H1 (cell line): ENCODE results near the gene P2RX1. TPM values are rescaled to one million over a fixed set of nuclear protein-coding genes. Genes with fewer than 3 reads are reported as not detected.

Experiments
- CTCF ChIA-PET: fragments of 300-600 bp; sonication (Branson Sonifier 250); formaldehyde crosslinking; loops from one replicate; lab custom pipeline; 2021; ENCODE audit not compliant: partially characterized antibody; lab: Charles Lee
- POLR2A ChIA-PET: fragments of 300-600 bp; sonication (Branson Sonifier 250); formaldehyde crosslinking; loops from one replicate; lab custom pipeline; 2021; ENCODE audit warnings: inconsistent platforms; ENCODE audit not compliant: partially characterized antibody; lab: Charles Lee
- DNase-seq, 2 experiments: peaks; one replicate each; pipeline versions ENCODE4 v3.0.0 to v3.0.0-alpha.2; 2010 to 2022; ENCODE audit warnings: low spot score in 2 of 2, low read depth in 1 of 2, mixed read lengths in 1 of 2
- FAIRE-seq: peaks from 2 replicates; lab custom pipeline; 2011; peaks lifted over from hg19 to GRCh38; lab: Jason Lieb, UNC
- H2AFZ ChIP-seq: 2 replicates; pipeline ENCODE4 v1.8.1; 2012; ENCODE audit warnings: low read length, inconsistent platforms
- H2AK5ac ChIP-seq: 2 replicates; pipeline ENCODE4 v1.6.1; 2013; ENCODE audit warnings: low read depth, low read length
- H2BK120ac ChIP-seq: replicated peaks from 2 replicates; pipeline ENCODE3; 2013; ENCODE audit warnings: low read depth, low read length, inconsistent platforms
- H2BK12ac ChIP-seq: 2 replicates; pipeline ENCODE4 v1.6.1; 2013; ENCODE audit warnings: low read depth, low read length
- H2BK15ac ChIP-seq: 2 replicates; pipeline ENCODE4 v1.6.1; 2013; ENCODE audit warnings: low read length
- H2BK20ac ChIP-seq: 2 replicates; pipeline ENCODE4 v1.6.1; 2013; ENCODE audit warnings: low read length
- H2BK5ac ChIP-seq: 2 replicates; pipeline ENCODE4 v1.6.1; 2013; ENCODE audit warnings: low read depth, low read length
- H3K14ac ChIP-seq: 2 replicates; pipeline ENCODE4 v1.6.1; 2013; ENCODE audit warnings: inconsistent platforms; ENCODE audit not compliant: insufficient read length
- H3K18ac ChIP-seq: 2 replicates; pipeline ENCODE4 v1.6.1; 2013; ENCODE audit warnings: low read length; ENCODE audit errors: extremely low read depth
- H3K23ac ChIP-seq: 2 replicates; pipeline ENCODE4 v1.6.1; 2013; ENCODE audit warnings: inconsistent platforms; ENCODE audit not compliant: insufficient read length
- H3K23me2 ChIP-seq: 2 replicates; pipeline ENCODE4 v1.6.1; 2013; ENCODE audit warnings: low read depth, low read length
- H3K27ac ChIP-seq: 2 replicates; pipeline ENCODE4 v1.6.1; 2011; ENCODE audit warnings: low read depth, low read length, inconsistent platforms
- H3K27me3 ChIP-seq, 4 experiments: replicated peaks in 1 of 4; 1 replicate in 1 of 4; 2 replicates in 3 of 4; pipeline versions ENCODE4 v1.6.1 to v1.8.1; 2011 to 2013; ENCODE audit warnings: low read length in 3 of 4, mild to moderate bottlenecking in 3 of 4, inconsistent platforms in 2 of 4, mixed read lengths in 2 of 4, moderate library complexity in 1 of 4; ENCODE audit not compliant: control insufficient read depth in 3 of 4, insufficient read depth in 3 of 4; ENCODE audit errors: extremely low read depth in 1 of 4
- H3K36me3 ChIP-seq, 4 experiments: 2 replicates each; pipeline versions ENCODE4 v1.6.1 to v1.8.1; 2011 to 2013; ENCODE audit warnings: mild to moderate bottlenecking in 4 of 4, low read length in 3 of 4, moderate library complexity in 2 of 4, control low read depth in 1 of 4, inconsistent platforms in 1 of 4; ENCODE audit not compliant: insufficient read depth in 4 of 4, control insufficient read depth in 2 of 4
- H3K4ac ChIP-seq: replicated peaks from 2 replicates; pipeline ENCODE3; 2013; ENCODE audit warnings: low read length, low read depth, mixed read lengths, inconsistent platforms; ENCODE audit not compliant: insufficient read length
- H3K4me1 ChIP-seq, 4 experiments: replicated peaks in 1 of 4; 1 replicate in 1 of 4; 2 replicates in 3 of 4; pipeline versions ENCODE4 v1.6.1 to v1.8.1; 2011 to 2013; ENCODE audit warnings: low read length in 3 of 4, inconsistent platforms in 2 of 4, mixed read lengths in 1 of 4; ENCODE audit not compliant: insufficient read depth in 4 of 4, control insufficient read depth in 3 of 4
- H3K4me2 ChIP-seq, 2 experiments: 2 replicates each; pipeline versions ENCODE4 v1.6.1 to v1.8.1; 2011 to 2013; ENCODE audit warnings: low read depth in 2 of 2, low read length in 2 of 2, control low read depth in 1 of 2, inconsistent platforms in 1 of 2, mild to moderate bottlenecking in 1 of 2; ENCODE audit not compliant: insufficient read depth in 1 of 2
- H3K4me3 ChIP-seq, 4 experiments: fragments of 200-600, 300-600 bp in 1 of 4; sonication (generic), shearing (Covaris generic), sonication (Bioruptor Twin) in 1 of 4; 2 replicates each; pipeline versions ENCODE4 v1.5.1 to v1.8.1; 2011 to 2016; ENCODE audit warnings: low read length in 4 of 4, low read depth in 3 of 4, control low read depth in 2 of 4, inconsistent platforms in 2 of 4, mild to moderate bottlenecking in 2 of 4, mixed read lengths in 1 of 4, moderate library complexity in 1 of 4; ENCODE audit not compliant: insufficient read depth in 2 of 4; ENCODE audit errors: extremely low read depth in 1 of 4
- H3K56ac ChIP-seq: replicated peaks from 2 replicates; pipeline ENCODE3; 2013; ENCODE audit warnings: low read depth, mild to moderate bottlenecking, mixed read lengths, low read length, inconsistent platforms; ENCODE audit not compliant: insufficient read length
- H3K79me1 ChIP-seq: 2 replicates; pipeline ENCODE4 v1.6.1; 2013; ENCODE audit warnings: low read depth, low read length, control low read depth
- H3K79me2 ChIP-seq, 2 experiments: 2 replicates each; pipeline versions ENCODE4 v1.6.1 to v1.8.1; 2012 to 2013; ENCODE audit warnings: low read length in 2 of 2, mild to moderate bottlenecking in 2 of 2, inconsistent platforms in 1 of 2; ENCODE audit not compliant: insufficient read depth in 2 of 2, control insufficient read depth in 1 of 2
- H3K9ac ChIP-seq, 4 experiments: replicated peaks in 1 of 4; 1 replicate in 1 of 4; 2 replicates in 3 of 4; pipeline versions ENCODE4 v1.6.1 to v1.8.1; 2011 to 2013; ENCODE audit warnings: low read depth in 3 of 4, low read length in 3 of 4, control low read depth in 2 of 4, mild to moderate bottlenecking in 2 of 4, moderate library complexity in 2 of 4, inconsistent platforms in 1 of 4; ENCODE audit errors: extremely low read depth in 1 of 4
- H3K9me3 ChIP-seq, 2 experiments: 2 replicates each; pipeline versions ENCODE4 v1.6.1 to v1.8.1; 2012 to 2013; ENCODE audit warnings: mild to moderate bottlenecking in 2 of 2, moderate library complexity in 2 of 2, control low read depth in 1 of 2, inconsistent platforms in 1 of 2, low read depth in 1 of 2, low read length in 1 of 2, mixed read lengths in 1 of 2; ENCODE audit not compliant: insufficient read depth in 2 of 2
- H4K20me1 ChIP-seq, 2 experiments: replicated peaks in 1 of 2; 2 replicates each; pipeline versions ENCODE3 to v1.8.1; 2011 to 2013; ENCODE audit warnings: inconsistent platforms in 2 of 2, low read length in 2 of 2, mild to moderate bottlenecking in 1 of 2; ENCODE audit not compliant: insufficient read depth in 2 of 2, control insufficient read depth in 1 of 2
- H4K5ac ChIP-seq: 2 replicates; pipeline ENCODE4 v1.6.1; 2013; ENCODE audit warnings: low read length, low read depth, mixed read lengths, inconsistent platforms; ENCODE audit not compliant: insufficient read length
- H4K8ac ChIP-seq: 2 replicates; pipeline ENCODE4 v1.8.0; 2013; ENCODE audit warnings: mild to moderate bottlenecking, moderate library complexity, low read length, inconsistent platforms; ENCODE audit not compliant: insufficient read depth; ENCODE audit errors: extremely low read depth
- H4K91ac ChIP-seq: replicated peaks from 2 replicates; pipeline ENCODE3; 2013; ENCODE audit warnings: low read length, mixed read lengths, inconsistent platforms; ENCODE audit not compliant: insufficient read length
- JUN ChIP-seq: IDR thresholded peaks from 2 replicates; pipeline ENCODE4 v1.6.1; 2011; ENCODE audit warnings: low read depth, mild to moderate bottlenecking, improper control_type of control experiment, low read length
- POLR2A ChIP-seq, 2 experiments: IDR thresholded peaks; 1 replicate in 1 of 2; 2 replicates in 1 of 2; pipeline ENCODE4 v1.6.1; 2011; ENCODE audit warnings: low read depth in 2 of 2, low read length in 2 of 2, mild to moderate bottlenecking in 2 of 2; ENCODE audit errors: control extremely low read depth in 1 of 2
- TAF7 ChIP-seq: optimal IDR thresholded peaks from 2 replicates; pipeline ENCODE3; 2011; ENCODE audit warnings: low read depth, mild to moderate bottlenecking, inconsistent platforms, low read length, moderate library complexity, borderline replicate concordance
- WGBS, 2 experiments: shearing (Covaris generic) in 1 of 2; methylation state at CpG; one replicate each; pipeline versions ENCODE4 v1.1.6 to v1.1.7; 2013 to 2015; ENCODE audit warnings: low lambda C conversion rate in 2 of 2, mixed read lengths in 2 of 2, inconsistent platforms in 1 of 2, low coverage in 1 of 2, missing lambda C conversion rate in 1 of 2; ENCODE audit not compliant: insufficient replicate concordance in 2 of 2, insufficient coverage in 1 of 2, insufficient read length in 1 of 2; ENCODE audit errors: extremely low coverage in 1 of 2, missing lambda C conversion rate in 1 of 2; 5-methylcytosine and 5-hydroxymethylcytosine counted together
- polyA plus RNA-seq, 7 experiments: library from polyadenylated mRNA; depleted of rRNA in 3 of 7; stranded (reverse) in 5 of 7; unstranded in 2 of 7; fragments of >200 nt in 5 of 7; fragments of 200-250 nt in 2 of 7; gene quantifications; 1 replicate in 5 of 7; 2 replicates in 1 of 7; 4 replicates in 1 of 7; pipeline versions ENCODE4 v1.2.1 to v1.2.3, GENCODE V29; 2011 to 2013; ENCODE audit warnings: missing spikeins in 2 of 7, mixed read lengths in 2 of 7
- total RNA-seq: library from RNA; stranded (reverse); fragmentation: NEBNext Ultra II Directional; extraction: Animal tissue kit (Norgen Biotek cat#: 25700); gene quantifications from 2 replicates; pipeline ENCODE4 v1.2.1, GENCODE V29; 2021

The P2RX1 gene
- total and polyA plus RNA-seq, 2 of the 8 experiments (the other 6 are each of a cell fraction or from before 2014, with no cell fraction given), result 0.45 to 1.1 TPM

GRCh38 chr17:3926860-3927627 is 10.8 kb upstream of the P2RX1 start:
- DNase-seq (peak in 1 of 2 experiments; percentile 39), FAIRE-seq (no peak)
- H3K23me2 ChIP-seq, result no peaks in the 10 kb centered on the region
- no peak overlapping the region for H3K4me3 ChIP-seq
- no peak overlapping the region for H2AFZ ChIP-seq
- H2BK12ac ChIP-seq, result no peak overlapping the region
- H4K5ac ChIP-seq, result no peak overlapping the region
- no peak overlapping the region for H2BK20ac ChIP-seq
- peak overlapping the region; percentile 24; the same call in 1 of the 2 replicates for H2AK5ac ChIP-seq
- H3K4me1 ChIP-seq, result no peaks in the 10 kb centered on the region; a peak in 1 of 7 replicates
- no peak overlapping the region for H4K91ac ChIP-seq
- H3K9ac ChIP-seq, result no peak overlapping the region
- no peaks in the 10 kb centered on the region for H3K79me2 ChIP-seq
- H3K23ac ChIP-seq, result no peak overlapping the region
- H3K18ac ChIP-seq, result no peak overlapping the region
- POLR2A ChIA-PET, result no interaction called here
- no peaks in the 10 kb centered on the region for H3K9me3 ChIP-seq
- H3K79me1 ChIP-seq, result no peaks in the 10 kb centered on the region
- no peak overlapping the region for H2BK5ac ChIP-seq
- H4K8ac ChIP-seq, result no peak overlapping the region
- WGBS, 2 experiments, result 93% methylated on average over 12 of the region's 16 CpGs; no CpG with 5 or more reads in 1 of the 2 experiments
- H3K36me3 ChIP-seq, result no peaks in the 10 kb centered on the region
- H3K4me2 ChIP-seq, result no peak overlapping the region
- CTCF ChIA-PET, result interaction anchor here (0.7 to 4.7 kb wide), 6 partner anchors 9 to 80 kb away, joined by 3 to 42 read pairs (median 4); partner anchors contain the start of gene P2RX1
- H2BK120ac ChIP-seq, result no peak overlapping the region
- TF ChIP-seq POLR2A (IDR thresholded peaks at IDR 0.05; ENCODE audit: control extremely low read depth in 1 of 2, low read depth in 2 of 2, low read length in 2 of 2) (no peak), JUN (no peak), TAF7 (no peak)
- no peak overlapping the region for H3K56ac ChIP-seq
- no peaks in the 10 kb centered on the region for H4K20me1 ChIP-seq
- H3K27me3 ChIP-seq, result no peaks in the 10 kb centered on the region
- H3K4ac ChIP-seq, result no peak overlapping the region
- H3K27ac ChIP-seq, result no peak overlapping the region
- no peak overlapping the region for H3K14ac ChIP-seq
- H2BK15ac ChIP-seq, result no peak overlapping the region
